NCI-H510A (cell line): ENCODE data around the gene ACKR4.
"Not testable (repeated sequence)": the region's sequence is repeated elsewhere in the genome, so short reads cannot be mapped to it uniquely, and the experiment has no call there.

Experiments used
- DNase-seq: peaks from one replicate; lab custom pipeline; 2025; lab: John Stamatoyannopoulos, UW

Gene ACKR4

GRCh38 chr3:132594498-132594897, 2.6 kb upstream of the ACKR4 start:
- DNase-seq, result no peak

GRCh38 chr3:132595014-132595413, 2.1 kb upstream of the ACKR4 start:
- no peak for DNase-seq

GRCh38 chr3:132596326-132596725, 744 bp upstream of the ACKR4 start:
- DNase-seq, result no peak

- DNase-seq, result no peak
Observed at GRCh38 chr3:132597660-132598059, 590 bp downstream of the ACKR4 start.

- no peak for DNase-seq
Observed at GRCh38 chr3:132598181-132598580, 1.1 kb downstream of the ACKR4 start.

GRCh38 chr3:132600614-132601013, 3.5 kb downstream of the ACKR4 start:
- DNase-seq, result not testable (repeated sequence)

- DNase-seq, result no peak
Observed at GRCh38 chr3:132605374-132605792, 8.3 kb downstream of the ACKR4 start.

GRCh38 chr3:132606085-132606484, 9.0 kb downstream of the ACKR4 start:
- no peak for DNase-seq

- DNase-seq, result not testable (repeated sequence)
Observed at GRCh38 chr3:132606620-132607019, 9.6 kb downstream of the ACKR4 start.

GRCh38 chr3:132615301-132615700, 18.2 kb downstream of the ACKR4 start:
- not testable (repeated sequence) for DNase-seq

GRCh38 chr3:132615881-132616280, 18.8 kb downstream of the ACKR4 start:
- no peak for DNase-seq

- no peak for DNase-seq
Observed at GRCh38 chr3:132616780-132617179, 19.7 kb downstream of the ACKR4 start.

GRCh38 chr3:132622148-132622547, 25.1 kb downstream of the ACKR4 start:
- no peak for DNase-seq

- no peak for DNase-seq
Observed at GRCh38 chr3:132622761-132623160, 25.7 kb downstream of the ACKR4 start.

GRCh38 chr3:132623646-132624045, 26.6 kb downstream of the ACKR4 start:
- DNase-seq, result no peak

GRCh38 chr3:132624790-132625189, 27.7 kb downstream of the ACKR4 start:
- no peak for DNase-seq

GRCh38 chr3:132625613-132626012, 28.5 kb downstream of the ACKR4 start:
- no peak for DNase-seq

GRCh38 chr3:132626955-132627354, 29.9 kb downstream of the ACKR4 start:
- DNase-seq, result no peak

- DNase-seq, result no peak
Observed at GRCh38 chr3:132628157-132628556, 31.1 kb downstream of the ACKR4 start.

- no peak for DNase-seq
Observed at GRCh38 chr3:132629928-132630327, 32.9 kb downstream of the ACKR4 start.

- DNase-seq, result no peak
Observed at GRCh38 chr3:132630612-132631011, 33.5 kb downstream of the ACKR4 start.

- DNase-seq, result no peak
Observed at GRCh38 chr3:132635052-132635451, 38.0 kb downstream of the ACKR4 start.

- DNase-seq, result no peak
Observed at GRCh38 chr3:132637590-132637989, 40.5 kb downstream of the ACKR4 start.

- DNase-seq, result no peak
Observed at GRCh38 chr3:132638706-132639105, 41.6 kb downstream of the ACKR4 start.

- DNase-seq, result not testable (repeated sequence)
Observed at GRCh38 chr3:132641427-132641826, 44.4 kb downstream of the ACKR4 start.
